Natural killer cell (primary cell): ENCODE measurements around the gene GSTK1. TPM values are rescaled to one million over a fixed set of nuclear protein-coding genes. Genes with fewer than 3 reads are reported as not detected.

Source experiments
- ATAC-seq, 3 donors: fragments of 150-1000 bp in 2 of 3; fragments of 200-7000 bp in 1 of 3; cut with Tn5 transposase; 1 replicate in 1 of 3; 2 replicates in 2 of 3; pipeline ENCODE4 v1.10.0; 2021; ENCODE audit warnings: mild to moderate bottlenecking in 2 of 3, moderate library complexity in 2 of 3
- DNase-seq, 2 donors: peaks; one replicate each; pipeline versions ENCODE4 v3.0.0 to v3.0.0-alpha.2; 2013 to 2021; ENCODE audit warnings: mixed read lengths in 1 of 2
- H3K27ac ChIP-seq: one replicate; pipeline ENCODE4 v1.5.1; 2013; ENCODE audit warnings: mild to moderate bottlenecking, low read length
- H3K27me3 ChIP-seq: one replicate; pipeline ENCODE4 v1.6.1; 2013; ENCODE audit warnings: low read length; ENCODE audit not compliant: control insufficient read depth, insufficient read depth
- H3K36me3 ChIP-seq: one replicate; pipeline ENCODE4 v1.6.1; 2013; ENCODE audit warnings: low read length; ENCODE audit not compliant: control insufficient read depth, insufficient read depth
- H3K4me1 ChIP-seq: one replicate; pipeline ENCODE4 v1.6.1; 2013; ENCODE audit warnings: low read length; ENCODE audit not compliant: control insufficient read depth, insufficient read depth
- H3K4me3 ChIP-seq: one replicate; pipeline ENCODE4 v1.5.1; 2013; ENCODE audit warnings: low read length
- H3K9me3 ChIP-seq: one replicate; pipeline ENCODE4 v1.6.1; 2013; ENCODE audit warnings: low read length; ENCODE audit not compliant: control insufficient read depth, insufficient read depth
- H3K27ac Mint-ChIP-seq, 2 donors: one replicate each; pipeline ENCODE4 v1.8.0; 2022; ENCODE audit warnings: mild to moderate bottlenecking in 2 of 2, mixed read lengths in 2 of 2, moderate library complexity in 1 of 2
- H3K27me3 Mint-ChIP-seq, 2 donors: one replicate each; pipeline ENCODE4 v1.8.0; 2022; ENCODE audit warnings: low read depth in 2 of 2, mixed read lengths in 2 of 2
- H3K36me3 Mint-ChIP-seq: one replicate; pipeline ENCODE4 v1.8.0; 2022; ENCODE audit warnings: mixed read lengths
- H3K4me1 Mint-ChIP-seq, 2 donors: one replicate each; pipeline ENCODE4 v1.8.0; 2022; ENCODE audit warnings: mixed read lengths in 2 of 2
- H3K4me3 Mint-ChIP-seq: one replicate; pipeline ENCODE4 v1.8.0; 2022; ENCODE audit warnings: mild to moderate bottlenecking, moderate library complexity, mixed read lengths
- H3K9me3 Mint-ChIP-seq, 2 donors: one replicate each; pipeline ENCODE4 v1.8.0; 2022; ENCODE audit warnings: mixed read lengths in 2 of 2
- WGBS: methylation state at CpG from one replicate; pipeline ENCODE4 v1.1.7; 2013; ENCODE audit warnings: missing lambda C conversion rate; ENCODE audit not compliant: insufficient coverage; 5-methylcytosine and 5-hydroxymethylcytosine counted together
- intact Hi-C: fragments of 100-400 bp; cut with micrococcal nuclease; formaldehyde crosslinking; loops from one replicate; pipeline ENCODE4 v1.14.2; 2022
- total RNA-seq, 4 donors: library from RNA; stranded (reverse); fragments of 120-200 nt in 1 of 4; gene quantifications; one replicate each; pipeline versions ENCODE4 v1.2.3 to v1.2.4, GENCODE V29; 2013 to 2022
- TF ChIP-seq, protein P1 (sequence below): fragments of 200-600 bp; IDR thresholded peaks from one replicate; pipeline ENCODE4 v1.8.0; 2022; ENCODE audit warnings: antibody characterized with exemption

Gene GSTK1
- total RNA-seq, 3 donors from 2014 or later (not counting 1 experiment from before 2014, with no cell fraction given): 159 to 215 (median 181) TPM

DNA sequence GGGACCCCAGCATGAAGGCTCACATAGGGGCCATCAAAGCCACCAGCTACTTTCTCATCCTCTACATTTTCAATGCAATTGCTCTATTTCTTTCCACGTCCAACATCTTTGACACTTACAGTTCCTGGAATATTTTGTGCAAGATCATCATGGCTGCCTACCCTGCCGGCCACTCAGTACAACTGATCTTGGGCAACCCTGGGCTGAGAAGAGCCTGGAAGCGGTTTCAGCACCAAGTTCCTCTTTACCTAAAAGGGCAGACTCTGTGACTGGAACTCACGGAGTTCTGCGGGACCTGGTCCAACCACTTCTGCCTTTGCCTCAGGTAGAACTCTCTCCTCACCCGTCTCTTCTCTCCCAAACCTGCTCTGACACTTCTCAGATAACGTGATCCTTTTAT, 40.5 kb upstream of the GSTK1 start:
- H3K4me1 Mint-ChIP-seq: no peaks in the 10 kb centered on the region
- DNase-seq: no peak
- Histone ChIP-seq H3K4me1 (no peaks in the 10 kb centered on the region), H3K36me3 (no peaks in the 10 kb centered on the region), H3K27ac (no peak overlapping the region), H3K27me3 (peaks cover 3% of the 10 kb centered on the region), H3K9me3 (no peaks in the 10 kb centered on the region), H3K4me3 (no peak overlapping the region)
- no peaks in the 10 kb centered on the region for H3K9me3 Mint-ChIP-seq
- 41% methylated on average over 7 of the region's 7 CpGs for WGBS
- TF ChIP-seq, protein P1, sequence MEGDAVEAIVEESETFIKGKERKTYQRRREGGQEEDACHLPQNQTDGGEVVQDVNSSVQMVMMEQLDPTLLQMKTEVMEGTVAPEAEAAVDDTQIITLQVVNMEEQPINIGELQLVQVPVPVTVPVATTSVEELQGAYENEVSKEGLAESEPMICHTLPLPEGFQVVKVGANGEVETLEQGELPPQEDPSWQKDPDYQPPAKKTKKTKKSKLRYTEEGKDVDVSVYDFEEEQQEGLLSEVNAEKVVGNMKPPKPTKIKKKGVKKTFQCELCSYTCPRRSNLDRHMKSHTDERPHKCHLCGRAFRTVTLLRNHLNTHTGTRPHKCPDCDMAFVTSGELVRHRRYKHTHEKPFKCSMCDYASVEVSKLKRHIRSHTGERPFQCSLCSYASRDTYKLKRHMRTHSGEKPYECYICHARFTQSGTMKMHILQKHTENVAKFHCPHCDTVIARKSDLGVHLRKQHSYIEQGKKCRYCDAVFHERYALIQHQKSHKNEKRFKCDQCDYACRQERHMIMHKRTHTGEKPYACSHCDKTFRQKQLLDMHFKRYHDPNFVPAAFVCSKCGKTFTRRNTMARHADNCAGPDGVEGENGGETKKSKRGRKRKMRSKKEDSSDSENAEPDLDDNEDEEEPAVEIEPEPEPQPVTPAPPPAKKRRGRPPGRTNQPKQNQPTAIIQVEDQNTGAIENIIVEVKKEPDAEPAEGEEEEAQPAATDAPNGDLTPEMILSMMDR: no peak
- no peak overlapping the region for H3K27ac Mint-ChIP-seq
- peaks cover 22 to 31% of the 10 kb centered on the region in 2 donors for H3K27me3 Mint-ChIP-seq
- ATAC-seq: peak in 2 of 3 donors; percentile 35 to 69
- no peaks in the 10 kb centered on the region for H3K36me3 Mint-ChIP-seq
- intact Hi-C loops: no loop called here
- no peak overlapping the region for H3K4me3 Mint-ChIP-seq

DNA sequence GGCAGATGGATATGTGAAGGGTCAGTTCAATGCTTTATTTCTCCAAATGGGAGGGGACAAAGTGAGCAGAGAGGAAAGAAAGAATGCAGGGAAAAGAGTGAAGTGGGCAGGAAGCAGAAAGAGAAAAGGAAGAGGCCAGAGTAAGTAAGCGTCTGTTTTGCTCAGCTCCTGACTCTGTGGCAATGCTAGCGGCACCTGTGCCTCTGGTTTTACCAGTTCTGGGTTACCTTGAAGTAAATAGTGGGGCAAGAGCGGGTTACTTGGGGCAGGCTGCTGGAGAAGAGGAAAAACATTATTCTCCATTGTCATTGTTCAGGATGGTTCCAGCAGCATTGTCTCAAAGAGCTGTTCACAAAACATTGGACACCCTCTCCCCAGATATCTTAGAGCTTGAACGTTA, 39.5 kb upstream of the GSTK1 start:
- H3K36me3 Mint-ChIP-seq: no peaks in the 10 kb centered on the region
- no peaks in the 10 kb centered on the region for H3K36me3 ChIP-seq
- TF ChIP-seq, protein P1: no peak
- H3K4me3 ChIP-seq: no peak overlapping the region
- peaks cover 3% of the 10 kb centered on the region for H3K27me3 ChIP-seq
- ATAC-seq (no peak), DNase-seq (no peak)
- H3K27ac ChIP-seq: no peak overlapping the region
- intact Hi-C loops: no loop called here
- peaks cover 22 to 30% of the 10 kb centered on the region in 2 donors for H3K27me3 Mint-ChIP-seq
- H3K9me3 Mint-ChIP-seq: no peaks in the 10 kb centered on the region
- no peaks in the 10 kb centered on the region for H3K9me3 ChIP-seq
- H3K4me1 Mint-ChIP-seq: no peaks in the 10 kb centered on the region
- no peak overlapping the region for H3K27ac Mint-ChIP-seq
- 83% methylated on average over 4 of the region's 4 CpGs for WGBS
- no peak overlapping the region for H3K4me3 Mint-ChIP-seq
- no peaks in the 10 kb centered on the region for H3K4me1 ChIP-seq

DNA sequence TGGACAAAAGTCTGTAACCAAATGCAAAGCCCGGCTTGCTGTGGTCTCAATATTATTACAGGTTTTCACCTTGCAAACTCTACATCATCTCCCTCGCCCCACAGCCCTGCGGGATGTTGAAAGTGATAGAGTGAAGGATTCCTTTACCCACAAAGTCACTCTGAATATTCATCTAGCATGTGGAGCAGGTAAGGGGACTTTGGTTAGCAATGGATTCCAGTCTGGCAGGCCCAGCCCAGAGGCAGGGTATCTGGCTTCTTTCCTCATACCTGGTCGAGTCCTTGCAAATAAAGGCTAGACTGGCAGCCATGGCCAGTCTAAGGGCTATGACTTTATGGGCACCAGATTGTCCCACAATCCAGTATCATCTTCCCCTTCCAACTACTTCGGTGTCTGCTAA, 38.2 kb upstream of the GSTK1 start:
- DNase-seq (no peak), ATAC-seq (no peak)
- no peaks in the 10 kb centered on the region for H3K4me1 ChIP-seq
- no peaks in the 10 kb centered on the region for H3K36me3 ChIP-seq
- peaks cover 3% of the 10 kb centered on the region for H3K27me3 ChIP-seq
- no peak overlapping the region for H3K27ac ChIP-seq
- intact Hi-C loops: no loop called here
- Mint-ChIP-seq H3K4me3 (no peak overlapping the region), H3K27ac (no peak overlapping the region), H3K4me1 (no peaks in the 10 kb centered on the region), H3K27me3 (peaks cover 22 to 30% of the 10 kb centered on the region in 2 donors), H3K9me3 (no peaks in the 10 kb centered on the region), H3K36me3 (no peaks in the 10 kb centered on the region)
- no peak overlapping the region for H3K4me3 ChIP-seq
- 86% methylated on average over 3 of the region's 5 CpGs for WGBS
- H3K9me3 ChIP-seq: no peaks in the 10 kb centered on the region
- TF ChIP-seq, protein P1: no peak

- TF ChIP-seq, protein P1: no peak
- H3K4me3 Mint-ChIP-seq: no peak overlapping the region
- Histone ChIP-seq H3K27me3 (peaks cover 3% of the 10 kb centered on the region), H3K27ac (no peak overlapping the region), H3K9me3 (no peaks in the 10 kb centered on the region), H3K36me3 (no peaks in the 10 kb centered on the region), H3K4me3 (no peak overlapping the region), H3K4me1 (no peaks in the 10 kb centered on the region)
- intact Hi-C loops: no loop called here
- H3K27me3 Mint-ChIP-seq: peaks cover 9 to 20% of the 10 kb centered on the region in 2 donors
- 80% methylated on average over 1 of the region's 1 CpG for WGBS
- ATAC-seq (no peak), DNase-seq (no peak)
- no peaks in the 10 kb centered on the region for H3K36me3 Mint-ChIP-seq
- no peak overlapping the region for H3K27ac Mint-ChIP-seq
- no peaks in the 10 kb centered on the region for H3K4me1 Mint-ChIP-seq
- H3K9me3 Mint-ChIP-seq: no peaks in the 10 kb centered on the region
Measured at GRCh38 chr7:143227806-143228205, 35.4 kb upstream of the GSTK1 start.
